ENCODE measurements around the gene SLC28A2. TPM values are rescaled to one million over a fixed set of nuclear protein-coding genes. Genes with fewer than 3 reads are reported as not detected.
"Not testable (repeated sequence)": the region's sequence is repeated elsewhere in the genome, so short reads cannot be mapped to it uniquely, and the experiment has no call there.

The SLC28A2 gene
- total RNA-seq, 1 experiment from 2014 or later, result not detected

GRCh38 chr15:45291822-45292582, 40.0 kb downstream of the SLC28A2 start:
- Histone ChIP-seq H4K20me1 (ENCODE audit: control insufficient read depth, insufficient read depth, insufficient read length) (no peaks in the 10 kb centered on the region), H2BK5ac (ENCODE audit: insufficient read length, low read length) (no peak overlapping the region), H3K79me2 (ENCODE audit: insufficient read depth, low read length) (no peaks in the 10 kb centered on the region), H3K56ac (ENCODE audit: insufficient read length, low read depth, low read length) (no peak overlapping the region), H3K79me1 (ENCODE audit: insufficient read depth, low read depth, low read length, poor library complexity, severe bottlenecking) (no peaks in the 10 kb centered on the region), H2AK5ac (ENCODE audit: insufficient read length, low read length) (no peak overlapping the region), H3K4me1 (ENCODE audit: insufficient read depth, low read length) (no peaks in the 10 kb centered on the region), H4K5ac (ENCODE audit: insufficient read length, low read depth, low read length) (no peak overlapping the region), H3K27ac (ENCODE audit: insufficient read length, low read depth, low read length) (no peak overlapping the region), H3T11ph (ENCODE audit: low read length) (no peak overlapping the region), H4K8ac (replicated peaks; ENCODE audit: insufficient read length, low read depth, low read length) (no peak overlapping the region), H3K18ac (ENCODE audit: insufficient read length, low read depth, low read length) (no peak overlapping the region), H3K23ac (ENCODE audit: insufficient read length, low read depth, low read length) (no peak overlapping the region), H2BK12ac (ENCODE audit: insufficient read length, low read depth, low read length) (no peak overlapping the region), H3K14ac (ENCODE audit: insufficient read depth, low read length) (no peak overlapping the region), H2BK20ac (ENCODE audit: low read depth, low read length, poor library complexity, severe bottlenecking) (no peak overlapping the region), H2BK120ac (ENCODE audit: low read depth, low read length, poor library complexity, severe bottlenecking) (no peak overlapping the region), H3K23me2 (ENCODE audit: insufficient read length, low read depth, low read length, poor library complexity, severe bottlenecking) (no peaks in the 10 kb centered on the region), H3K27me3 (ENCODE audit: insufficient read depth, low read length) (no peaks in the 10 kb centered on the region), H3K9me3 (ENCODE audit: control insufficient read depth, low read depth, low read length) (no peaks in the 10 kb centered on the region), H3K9ac (ENCODE audit: extremely low read depth, insufficient read length, low read length) (no peak overlapping the region), H2BK15ac (ENCODE audit: low read depth, low read length) (no peak overlapping the region), H3K4me2 (ENCODE audit: insufficient read depth, insufficient read length, low read length) (no peak overlapping the region), H2AFZ (ENCODE audit: low read length) (no peak overlapping the region), H4K91ac (ENCODE audit: insufficient read length, low read depth, low read length) (no peak overlapping the region), H3K4ac (ENCODE audit: low read depth, low read length) (no peak overlapping the region)
- DNase-seq, result no peak
- peaks cover 38% of the 10 kb centered on the region for H3K27me3 Mint-ChIP-seq (ENCODE audit: low read depth)
- peaks cover 29 to 52% of the 10 kb centered on the region in 2 experiments for H3K9me3 Mint-ChIP-seq
- WGBS (ENCODE audit: extremely low coverage, insufficient read length, low lambda C conversion rate), result no CpG with 5 or more reads among the region's 9 CpGs
- no peak for TF ChIP-seq CTCF (conservative IDR thresholded peaks at IDR 0.05)
- H3K4me1 Mint-ChIP-seq, result no peaks in the 10 kb centered on the region
- H3K27ac Mint-ChIP-seq, result no peak overlapping the region
- peaks cover 4 to 8% (median 4%) of the 10 kb centered on the region in 3 experiments; a peak in 6 of 7 replicates for H3K36me3 Mint-ChIP-seq (ENCODE audit: insufficient read depth in 1 of 3, low read depth in 3 of 3)
- H3K4me3 Mint-ChIP-seq, result no peak overlapping the region

- not testable (repeated sequence) for H2AK5ac ChIP-seq (ENCODE audit: insufficient read length, low read length); H3K23me2 ChIP-seq (ENCODE audit: insufficient read length, low read depth, low read length, poor library complexity, severe bottlenecking); H2BK15ac ChIP-seq (ENCODE audit: low read depth, low read length); H3K4ac ChIP-seq (ENCODE audit: low read depth, low read length); H3K4me3 Mint-ChIP-seq; H4K91ac ChIP-seq (ENCODE audit: insufficient read length, low read depth, low read length); H3K9ac ChIP-seq (ENCODE audit: extremely low read depth, insufficient read length, low read length); H2BK5ac ChIP-seq (ENCODE audit: insufficient read length, low read length); H3K4me1 ChIP-seq (ENCODE audit: insufficient read depth, low read length); H3K9me3 ChIP-seq (ENCODE audit: control insufficient read depth, low read depth, low read length); H3T11ph ChIP-seq (ENCODE audit: low read length); H2BK120ac ChIP-seq (ENCODE audit: low read depth, low read length, poor library complexity, severe bottlenecking); H3K23ac ChIP-seq (ENCODE audit: insufficient read length, low read depth, low read length); H3K27me3 ChIP-seq (ENCODE audit: insufficient read depth, low read length); H2BK20ac ChIP-seq (ENCODE audit: low read depth, low read length, poor library complexity, severe bottlenecking); H3K14ac ChIP-seq (ENCODE audit: insufficient read depth, low read length); H2AFZ ChIP-seq (ENCODE audit: low read length); H3K79me1 ChIP-seq (ENCODE audit: insufficient read depth, low read depth, low read length, poor library complexity, severe bottlenecking); H4K5ac ChIP-seq (ENCODE audit: insufficient read length, low read depth, low read length); H4K8ac ChIP-seq (replicated peaks; ENCODE audit: insufficient read length, low read depth, low read length); H3K4me2 ChIP-seq (ENCODE audit: insufficient read depth, insufficient read length, low read length); H4K20me1 ChIP-seq (ENCODE audit: control insufficient read depth, insufficient read depth, insufficient read length); H3K4me1 Mint-ChIP-seq; H3K56ac ChIP-seq (ENCODE audit: insufficient read length, low read depth, low read length); H3K27ac Mint-ChIP-seq; H3K27ac ChIP-seq (ENCODE audit: insufficient read length, low read depth, low read length); H2BK12ac ChIP-seq (ENCODE audit: insufficient read length, low read depth, low read length); H3K79me2 ChIP-seq (ENCODE audit: insufficient read depth, low read length); H3K18ac ChIP-seq (ENCODE audit: insufficient read length, low read depth, low read length); DNase-seq
- Mint-ChIP-seq H3K9me3 (peaks cover 41 to 65% of the 10 kb centered on the region in 2 experiments), H3K36me3 (ENCODE audit: insufficient read depth in 1 of 3, low read depth in 3 of 3) (peaks cover 4 to 11% (median 8%) of the 10 kb centered on the region in 3 experiments; a peak in 6 of 7 replicates), H3K27me3 (ENCODE audit: low read depth) (peaks cover 31% of the 10 kb centered on the region)
- no CpG with 5 or more reads among the region's 27 CpGs for WGBS (ENCODE audit: extremely low coverage, insufficient read length, low lambda C conversion rate)
Observed at GRCh38 chr15:45293326-45293725, 41.3 kb downstream of the SLC28A2 start.

Measured in H9 (cell line).